ENCODE results near the gene TSHZ2. TPM values are rescaled to one million over a fixed set of nuclear protein-coding genes. Genes with fewer than 3 reads are reported as not detected.

TSHZ2 gene
- total RNA-seq, 1 experiment from 2014 or later: 0.07 TPM

DNA sequence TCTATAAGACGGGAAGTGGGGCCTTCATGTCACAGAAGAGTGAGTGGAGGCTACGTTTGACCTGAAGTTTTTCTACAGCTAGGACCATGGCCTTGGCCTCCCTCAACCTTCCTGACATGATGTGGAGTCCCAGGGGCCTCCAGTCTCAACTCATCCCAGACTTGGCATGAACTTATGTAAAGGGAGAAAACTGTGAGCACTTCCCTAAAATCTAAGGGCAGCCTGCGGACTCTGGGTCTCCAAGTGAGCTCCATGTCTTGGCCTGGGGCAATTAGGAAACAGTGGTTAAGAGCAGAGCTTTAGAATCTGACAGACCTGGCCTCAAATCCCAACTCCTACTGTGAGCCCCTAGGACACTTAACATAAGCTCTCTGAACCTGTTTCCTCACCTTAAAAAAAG is 439.0 kb downstream of the TSHZ2 start:
- H2BK5ac ChIP-seq (ENCODE audit: insufficient read length, low read length): no peak overlapping the region
- TF ChIP-seq, protein P1, sequence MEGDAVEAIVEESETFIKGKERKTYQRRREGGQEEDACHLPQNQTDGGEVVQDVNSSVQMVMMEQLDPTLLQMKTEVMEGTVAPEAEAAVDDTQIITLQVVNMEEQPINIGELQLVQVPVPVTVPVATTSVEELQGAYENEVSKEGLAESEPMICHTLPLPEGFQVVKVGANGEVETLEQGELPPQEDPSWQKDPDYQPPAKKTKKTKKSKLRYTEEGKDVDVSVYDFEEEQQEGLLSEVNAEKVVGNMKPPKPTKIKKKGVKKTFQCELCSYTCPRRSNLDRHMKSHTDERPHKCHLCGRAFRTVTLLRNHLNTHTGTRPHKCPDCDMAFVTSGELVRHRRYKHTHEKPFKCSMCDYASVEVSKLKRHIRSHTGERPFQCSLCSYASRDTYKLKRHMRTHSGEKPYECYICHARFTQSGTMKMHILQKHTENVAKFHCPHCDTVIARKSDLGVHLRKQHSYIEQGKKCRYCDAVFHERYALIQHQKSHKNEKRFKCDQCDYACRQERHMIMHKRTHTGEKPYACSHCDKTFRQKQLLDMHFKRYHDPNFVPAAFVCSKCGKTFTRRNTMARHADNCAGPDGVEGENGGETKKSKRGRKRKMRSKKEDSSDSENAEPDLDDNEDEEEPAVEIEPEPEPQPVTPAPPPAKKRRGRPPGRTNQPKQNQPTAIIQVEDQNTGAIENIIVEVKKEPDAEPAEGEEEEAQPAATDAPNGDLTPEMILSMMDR (conservative IDR thresholded peaks at IDR 0.05): no peak
- no peak overlapping the region for H4K8ac ChIP-seq (replicated peaks; ENCODE audit: insufficient read length, low read depth, low read length)
- no peak overlapping the region for H2AK5ac ChIP-seq (ENCODE audit: insufficient read length, low read length)
- no peak overlapping the region for H2BK15ac ChIP-seq (ENCODE audit: low read depth, low read length)
- H3K23me2 ChIP-seq (ENCODE audit: insufficient read length, low read depth, low read length, poor library complexity, severe bottlenecking): peaks cover 4% of the 10 kb centered on the region
- H3K4me2 ChIP-seq (ENCODE audit: insufficient read depth, insufficient read length, low read length): no peak overlapping the region
- no peaks in the 10 kb centered on the region for H3K79me2 ChIP-seq (ENCODE audit: insufficient read depth, low read length)
- H3K56ac ChIP-seq (ENCODE audit: insufficient read length, low read depth, low read length): no peak overlapping the region
- no peak overlapping the region for H3K4ac ChIP-seq (ENCODE audit: low read depth, low read length)
- H2AFZ ChIP-seq (ENCODE audit: low read length): no peak overlapping the region
- H3K27ac Mint-ChIP-seq: no peak overlapping the region
- no peaks in the 10 kb centered on the region for H4K20me1 ChIP-seq (ENCODE audit: control insufficient read depth, insufficient read depth, insufficient read length)
- H3K27me3 Mint-ChIP-seq (ENCODE audit: low read depth): peaks cover 6% of the 10 kb centered on the region; the same call in 1 of the 2 replicates
- H3K79me1 ChIP-seq (ENCODE audit: insufficient read depth, low read depth, low read length, poor library complexity, severe bottlenecking): no peaks in the 10 kb centered on the region
- no peak overlapping the region for H3K14ac ChIP-seq (ENCODE audit: insufficient read depth, low read length)
- no peak overlapping the region for H4K5ac ChIP-seq (ENCODE audit: insufficient read length, low read depth, low read length)
- H3T11ph ChIP-seq (ENCODE audit: low read length): no peak overlapping the region
- H3K4me1 Mint-ChIP-seq: peaks cover 17% of the 10 kb centered on the region in 2 experiments
- H2BK20ac ChIP-seq (ENCODE audit: low read depth, low read length, poor library complexity, severe bottlenecking): no peak overlapping the region
- peaks cover 4% of the 10 kb centered on the region for H3K4me1 ChIP-seq (ENCODE audit: insufficient read depth, low read length)
- no peak overlapping the region for H3K9ac ChIP-seq (ENCODE audit: extremely low read depth, insufficient read length, low read length)
- H2BK12ac ChIP-seq (ENCODE audit: insufficient read length, low read depth, low read length): no peak overlapping the region
- H3K9me3 ChIP-seq (ENCODE audit: control insufficient read depth, low read depth, low read length): no peaks in the 10 kb centered on the region
- no peak overlapping the region for H4K91ac ChIP-seq (ENCODE audit: insufficient read length, low read depth, low read length)
- no peak overlapping the region for H3K23ac ChIP-seq (ENCODE audit: insufficient read length, low read depth, low read length)
- H3K9me3 Mint-ChIP-seq: no peaks in the 10 kb centered on the region
- no peak overlapping the region for H3K18ac ChIP-seq (ENCODE audit: insufficient read length, low read depth, low read length)
- H2BK120ac ChIP-seq (ENCODE audit: low read depth, low read length, poor library complexity, severe bottlenecking): no peak overlapping the region
- H3K27ac ChIP-seq (ENCODE audit: insufficient read length, low read depth, low read length): no peak overlapping the region
- DNase-seq: no peak
- H3K4me3 Mint-ChIP-seq: no peak overlapping the region
- no peaks in the 10 kb centered on the region for H3K36me3 Mint-ChIP-seq (ENCODE audit: insufficient read depth in 1 of 3, low read depth in 3 of 3)
- no peaks in the 10 kb centered on the region for H3K27me3 ChIP-seq (ENCODE audit: insufficient read depth, low read length)
- WGBS (ENCODE audit: extremely low coverage, insufficient read length, low lambda C conversion rate): no CpG with 5 or more reads among the region's 3 CpGs

All from H9 (cell line).